ENCODE data around the gene ULK4.

GRCh38 chr3:41207355-41207754 is 754.5 kb downstream of the ULK4 start:
- no peak for TF ChIP-seq CTCF (IDR thresholded peaks at IDR 0.05; ENCODE audit: borderline replicate concordance, extremely low read depth, low read length, poor library complexity, severe bottlenecking)
- TF ChIP-seq EZH2 (IDR thresholded peaks at IDR 0.05; ENCODE audit: borderline replicate concordance, low read depth, low read length, severe bottlenecking), result no peak

Data from DND-41 (cell line).